ENCODE measurements around the gene FUNDC2. TPM values are rescaled to one million over a fixed set of nuclear protein-coding genes. Genes with fewer than 3 reads are reported as not detected.
"Not testable (repeated sequence)": the region's sequence is repeated elsewhere in the genome, so short reads cannot be mapped to it uniquely, and the experiment has no call there.

Gene FUNDC2
- total RNA-seq, 4 donors from 2014 or later: 7.8 to 51.7 (median 34.7) TPM

- Histone ChIP-seq H3K27me3 (no peaks in the 10 kb centered on the region), H3K36me3 (no peaks in the 10 kb centered on the region), H3K9me3 (no peaks in the 10 kb centered on the region), H3K27ac (no peak overlapping the region), H3K4me3 (no peak overlapping the region), H3K4me1 (no peaks in the 10 kb centered on the region)
- no peak for DNase-seq
- intact Hi-C loops (cut with DNase I): no loop called here
- no peak for TF ChIP-seq CTCF (IDR thresholded peaks at IDR 0.05)
- WGBS, 2 donors: 100% methylated on average over 1 of the region's 1 CpG
Observed at GRCh38 chrX:154991476-154991875, 35.2 kb upstream of the FUNDC2 start.

GRCh38 chrX:154998204-154998880, 28.3 kb upstream of the FUNDC2 start:
- Histone ChIP-seq H3K36me3 (no peaks in the 10 kb centered on the region), H3K4me1 (no peaks in the 10 kb centered on the region), H3K27ac (no peak overlapping the region), H3K9me3 (no peaks in the 10 kb centered on the region), H3K27me3 (no peaks in the 10 kb centered on the region), H3K4me3 (no peak overlapping the region)
- DNase-seq: no peak
- TF ChIP-seq POLR2A (IDR thresholded peaks at IDR 0.05): no peak
- TF ChIP-seq CTCF (IDR thresholded peaks at IDR 0.05): no peak
- 77% methylated on average over 1 of the region's 1 CpG; no CpG with 5 or more reads in 1 of the 2 donors for WGBS, 2 donors
- intact Hi-C loops (cut with DNase I): no loop called here

- intact Hi-C loops (cut with DNase I): no loop called here
- Histone ChIP-seq H3K4me1 (no peaks in the 10 kb centered on the region), H3K27ac (no peak overlapping the region), H3K27me3 (no peaks in the 10 kb centered on the region), H3K4me3 (no peak overlapping the region), H3K36me3 (no peaks in the 10 kb centered on the region), H3K9me3 (no peaks in the 10 kb centered on the region)
- DNase-seq: no peak
- TF ChIP-seq CTCF (IDR thresholded peaks at IDR 0.05) (no peak), POLR2A (IDR thresholded peaks at IDR 0.05) (no peak)
- 63 to 67% methylated on average over 1 of the region's 1 CpG for WGBS, 2 donors
Observed at GRCh38 chrX:155000841-155001240, 25.8 kb upstream of the FUNDC2 start.

GRCh38 chrX:155001873-155002272, 24.8 kb upstream of the FUNDC2 start:
- Histone ChIP-seq H3K9me3 (no peaks in the 10 kb centered on the region), H3K27me3 (no peaks in the 10 kb centered on the region), H3K4me1 (no peaks in the 10 kb centered on the region), H3K27ac (no peak overlapping the region), H3K36me3 (no peaks in the 10 kb centered on the region), H3K4me3 (no peak overlapping the region)
- TF ChIP-seq CTCF (IDR thresholded peaks at IDR 0.05) (no peak), POLR2A (IDR thresholded peaks at IDR 0.05) (no peak)
- intact Hi-C loops (cut with DNase I): no loop called here
- DNase-seq: no peak
- WGBS, 2 donors: 71 to 78% methylated on average over 4 of the region's 4 CpGs

GRCh38 chrX:155005190-155005589, 21.5 kb upstream of the FUNDC2 start:
- Histone ChIP-seq H3K27ac (no peak overlapping the region), H3K9me3 (no peaks in the 10 kb centered on the region), H3K27me3 (no peaks in the 10 kb centered on the region), H3K4me1 (no peaks in the 10 kb centered on the region), H3K4me3 (no peak overlapping the region), H3K36me3 (no peaks in the 10 kb centered on the region)
- WGBS, 2 donors: 92 to 100% methylated on average over 2 of the region's 2 CpGs
- no peak for DNase-seq
- intact Hi-C loops (cut with DNase I): no loop called here
- TF ChIP-seq CTCF (IDR thresholded peaks at IDR 0.05) (no peak), POLR2A (IDR thresholded peaks at IDR 0.05) (no peak)

GRCh38 chrX:155006379-155006778, 20.3 kb upstream of the FUNDC2 start:
- DNase-seq; H3K27me3 ChIP-seq; H3K27ac ChIP-seq; H3K36me3 ChIP-seq; H3K9me3 ChIP-seq; intact Hi-C loops (cut with DNase I); H3K4me3 ChIP-seq; H3K4me1 ChIP-seq: not testable (repeated sequence)
- WGBS, 2 donors: no CpG with 5 or more reads among the region's 10 CpGs

- H3K36me3 ChIP-seq; intact Hi-C loops (cut with DNase I); H3K27me3 ChIP-seq; H3K4me3 ChIP-seq; DNase-seq; H3K4me1 ChIP-seq; H3K9me3 ChIP-seq: not testable (repeated sequence)
- peak overlapping the region in 1 of 4 donors; percentile 17 for H3K27ac ChIP-seq
- WGBS, 2 donors: 50 to 71% methylated on average over 4 to 5 of the region's 11 CpGs
Observed at GRCh38 chrX:155006913-155007671, 19.6 kb upstream of the FUNDC2 start.

GRCh38 chrX:155008578-155008977, 18.1 kb upstream of the FUNDC2 start:
- DNase-seq; H3K4me3 ChIP-seq; H3K4me1 ChIP-seq; H3K27me3 ChIP-seq; H3K27ac ChIP-seq; H3K36me3 ChIP-seq; intact Hi-C loops (cut with DNase I); H3K9me3 ChIP-seq: not testable (repeated sequence)
- 94 to 100% methylated on average over 3 of the region's 12 CpGs for WGBS, 2 donors
